HepG2 (cell line): ENCODE measurements around the gene SMARCD1.
A peak's percentile ranks its signal among the peaks of the same experiment; 100 is the strongest.

Source experiments
- CTCF ChIP-seq: sonication (generic); formaldehyde crosslinking; IDR thresholded peaks from 2 replicates; pipeline ENCODE4 v1.5.0; 2020; ENCODE audit warnings: mild to moderate bottlenecking, missing genetic modification reagents, moderate library complexity
- ETV5 ChIP-seq: IDR thresholded peaks from 2 replicates; pipeline ENCODE4 v1.6.1; 2018; ENCODE audit warnings: missing biosample characterization, missing genetic modification reagents, inconsistent platforms, borderline replicate concordance
- HNRNPUL1 ChIP-seq: fragments of 200-400 bp; formaldehyde crosslinking; IDR thresholded peaks from 2 replicates; pipeline ENCODE4 v1.6.1; 2017; ENCODE audit warnings: low read depth, mild to moderate bottlenecking, low read length, moderate library complexity
- NFIC ChIP-seq: IDR thresholded peaks from 2 replicates; pipeline ENCODE4 v1.6.1; 2012; ENCODE audit warnings: mild to moderate bottlenecking, low read length, inconsistent platforms
- POLR2A ChIP-seq, 2 experiments: IDR thresholded peaks; 2 replicates each; pipeline ENCODE4 v1.6.1; 2011; ENCODE audit warnings: low read depth in 2 of 2, low read length in 2 of 2, mild to moderate bottlenecking in 1 of 2, moderate library complexity in 1 of 2; ENCODE audit not compliant: insufficient read depth in 1 of 2
- SMARCE1 ChIP-seq: fragments of 450-650 bp; IDR thresholded peaks from 2 replicates; pipeline ENCODE4 v1.6.1; 2017; ENCODE audit warnings: borderline replicate concordance
- ZNF746 ChIP-seq: sonication (generic); formaldehyde crosslinking; IDR thresholded peaks from 2 replicates; pipeline ENCODE4 v1.8.0; 2022; ENCODE audit warnings: mild to moderate bottlenecking, missing genetic modification reagents

DNA sequence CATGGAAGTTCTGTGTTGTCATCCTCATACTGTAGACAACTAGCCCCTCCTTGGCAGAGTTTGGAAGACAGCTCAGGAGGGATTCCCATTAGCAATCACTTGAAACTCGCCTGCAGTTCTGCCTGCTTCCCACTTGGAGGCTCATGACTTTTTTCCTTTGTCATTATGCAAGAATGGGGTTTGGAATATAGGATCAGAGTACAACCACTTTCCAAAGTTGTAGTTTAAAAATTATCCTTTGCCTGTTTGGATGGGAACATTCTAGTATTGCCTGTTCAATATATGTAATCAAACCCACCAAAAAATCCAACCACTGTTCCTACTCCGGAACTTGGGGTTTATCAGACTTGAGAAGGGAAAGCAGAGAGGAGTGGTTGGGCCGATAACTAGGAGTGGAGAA, 16.5 kb downstream of the SMARCD1 start:
- TF ChIP-seq ETV5 (CRISPR knock-in tag) (no peak), NFIC (no peak), CTCF (peak; percentile 57), HNRNPUL1 (no peak), POLR2A (IDR thresholded peaks at IDR 0.05; ENCODE audit: insufficient read depth in 1 of 2, low read depth in 2 of 2, low read length in 2 of 2) (no peak), ZNF746 (CRISPR knock-in tag) (no peak), SMARCE1 (no peak)
